ENCODE results near the gene UNK.
"Not testable (repeated sequence)": the region's sequence is repeated elsewhere in the genome, so short reads cannot be mapped to it uniquely, and the experiment has no call there.

Gene UNK

GRCh38 chr17:75754378-75755204, 30.0 kb upstream of the UNK start:
- DNase-seq: no peak

DNA sequence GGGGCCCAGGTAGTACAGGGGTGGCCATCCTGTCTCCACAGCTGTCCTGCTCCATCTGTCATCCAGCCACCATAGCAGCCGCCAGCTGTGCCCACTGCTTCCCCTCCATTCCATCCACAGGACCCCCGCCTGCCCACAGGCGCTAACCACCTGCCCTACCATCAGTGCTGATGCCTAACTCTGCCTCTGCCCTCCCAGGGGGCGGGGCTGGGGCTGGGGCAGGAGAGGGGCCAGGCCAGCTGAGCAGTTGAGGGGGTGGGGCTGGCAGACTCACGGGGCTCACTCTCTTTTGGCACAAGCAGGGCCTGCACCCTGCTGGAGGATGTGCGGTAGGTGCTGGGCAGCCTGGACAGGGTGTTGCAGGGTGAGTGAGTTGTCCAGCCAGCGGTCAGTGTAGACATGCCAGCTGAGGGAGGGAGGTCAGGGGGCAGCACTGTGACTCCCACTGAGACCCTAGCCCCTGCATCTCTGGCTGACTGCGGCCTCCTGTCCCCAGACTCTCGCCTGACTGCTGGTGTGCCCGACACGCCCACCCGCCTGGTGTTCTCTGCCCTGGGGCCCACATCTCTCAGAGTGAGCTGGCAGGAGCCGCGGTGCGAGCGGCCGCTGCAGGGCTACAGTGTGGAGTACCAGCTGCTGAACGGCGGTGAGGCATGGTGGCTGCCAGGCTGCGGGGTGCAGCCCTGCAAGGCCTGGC, 29.3 kb upstream of the UNK start:
- no peak for DNase-seq

GRCh38 chr17:75755990-75756389, 28.6 kb upstream of the UNK start:
- no peak for DNase-seq

DNA sequence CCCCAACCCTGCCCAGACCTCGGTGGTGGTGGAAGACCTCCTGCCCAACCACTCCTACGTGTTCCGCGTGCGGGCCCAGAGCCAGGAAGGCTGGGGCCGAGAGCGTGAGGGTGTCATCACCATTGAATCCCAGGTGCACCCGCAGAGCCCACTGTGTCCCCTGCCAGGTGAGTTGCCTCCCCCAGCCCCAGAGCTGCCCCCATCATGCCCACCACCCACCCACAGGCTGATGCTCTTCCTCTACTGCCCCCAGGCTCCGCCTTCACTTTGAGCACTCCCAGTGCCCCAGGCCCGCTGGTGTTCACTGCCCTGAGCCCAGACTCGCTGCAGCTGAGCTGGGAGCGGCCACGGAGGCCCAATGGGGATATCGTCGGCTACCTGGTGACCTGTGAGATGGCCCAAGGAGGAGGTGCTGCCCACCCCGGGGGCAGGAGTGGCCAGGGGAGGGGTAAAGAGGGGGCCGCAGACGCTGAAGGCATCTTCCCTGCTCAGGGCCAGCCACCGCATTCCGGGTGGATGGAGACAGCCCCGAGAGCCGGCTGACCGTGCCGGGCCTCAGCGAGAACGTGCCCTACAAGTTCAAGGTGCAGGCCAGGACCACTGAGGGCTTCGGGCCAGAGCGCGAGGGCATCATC, 28.0 kb upstream of the UNK start:
- DNase-seq: no peak

- DNase-seq: no peak
These were observed 27.4 kb upstream of the UNK start for GRCh38 chr17:75757086-75757681.

- DNase-seq: no peak
These were observed 26.3 kb upstream of the UNK start for GRCh38 chr17:75758131-75758905.

DNA sequence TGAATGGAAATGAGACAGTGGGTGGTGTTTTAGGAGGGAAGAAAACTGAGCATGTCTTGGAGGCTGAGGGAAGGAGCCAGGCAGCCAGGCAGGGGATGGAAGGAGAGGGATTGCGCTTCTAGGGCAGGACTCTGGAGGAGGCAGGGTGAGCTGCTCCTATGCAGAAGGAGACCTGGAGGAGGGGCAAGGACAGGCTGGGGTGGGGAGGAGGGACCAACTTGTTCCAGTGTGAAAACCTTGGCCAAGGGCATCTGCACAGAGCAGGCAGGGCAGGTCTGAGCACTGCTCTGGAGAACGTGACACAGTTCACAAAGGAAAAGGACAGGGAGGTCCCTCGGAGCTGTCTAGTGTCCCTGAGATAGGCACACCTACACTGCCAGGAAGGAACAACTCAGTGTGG, 25.1 kb upstream of the UNK start:
- no peak for DNase-seq

GRCh38 chr17:75759978-75760640, 24.5 kb upstream of the UNK start:
- DNase-seq: not testable (repeated sequence)

DNA sequence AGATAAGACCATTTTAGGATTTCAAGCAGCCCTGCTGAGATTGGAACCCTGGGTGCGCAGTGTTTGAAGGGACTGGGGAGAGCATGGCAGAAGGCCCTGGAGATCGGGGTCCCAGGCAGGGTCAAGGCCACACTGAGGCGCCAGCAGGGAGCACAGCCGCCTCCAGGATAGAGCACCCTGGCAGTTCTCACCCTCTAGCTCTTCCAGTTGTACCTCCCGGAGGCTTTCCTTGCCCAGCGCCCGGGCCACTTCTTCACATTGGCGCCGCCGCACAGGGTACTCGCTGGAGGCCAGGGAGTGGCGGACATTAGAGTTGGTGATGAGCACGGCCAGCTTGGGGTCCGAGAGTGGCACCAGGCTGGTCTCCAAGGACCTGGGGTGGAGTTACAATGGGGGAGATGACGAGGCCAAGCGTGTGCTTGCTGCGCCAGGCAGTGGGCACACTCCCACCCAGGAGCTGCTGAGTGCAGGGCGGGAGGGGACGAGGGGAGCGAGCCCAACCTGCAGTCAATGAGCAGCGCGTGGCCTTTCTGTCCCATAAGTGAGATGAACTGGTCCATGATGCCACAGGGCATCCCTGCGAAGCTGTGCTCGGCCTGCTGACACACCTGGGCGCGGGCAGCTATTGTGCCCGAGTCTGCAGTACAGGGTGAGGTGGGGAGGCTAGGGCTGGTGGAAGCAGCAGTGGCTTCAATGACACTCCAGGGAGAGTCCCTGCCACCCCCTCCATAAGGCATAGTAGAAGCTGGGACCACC, 21.9 kb upstream of the UNK start:
- no peak for DNase-seq

- no peak for DNase-seq
These were observed 21.4 kb upstream of the UNK start for GRCh38 chr17:75763269-75763607.

DNA sequence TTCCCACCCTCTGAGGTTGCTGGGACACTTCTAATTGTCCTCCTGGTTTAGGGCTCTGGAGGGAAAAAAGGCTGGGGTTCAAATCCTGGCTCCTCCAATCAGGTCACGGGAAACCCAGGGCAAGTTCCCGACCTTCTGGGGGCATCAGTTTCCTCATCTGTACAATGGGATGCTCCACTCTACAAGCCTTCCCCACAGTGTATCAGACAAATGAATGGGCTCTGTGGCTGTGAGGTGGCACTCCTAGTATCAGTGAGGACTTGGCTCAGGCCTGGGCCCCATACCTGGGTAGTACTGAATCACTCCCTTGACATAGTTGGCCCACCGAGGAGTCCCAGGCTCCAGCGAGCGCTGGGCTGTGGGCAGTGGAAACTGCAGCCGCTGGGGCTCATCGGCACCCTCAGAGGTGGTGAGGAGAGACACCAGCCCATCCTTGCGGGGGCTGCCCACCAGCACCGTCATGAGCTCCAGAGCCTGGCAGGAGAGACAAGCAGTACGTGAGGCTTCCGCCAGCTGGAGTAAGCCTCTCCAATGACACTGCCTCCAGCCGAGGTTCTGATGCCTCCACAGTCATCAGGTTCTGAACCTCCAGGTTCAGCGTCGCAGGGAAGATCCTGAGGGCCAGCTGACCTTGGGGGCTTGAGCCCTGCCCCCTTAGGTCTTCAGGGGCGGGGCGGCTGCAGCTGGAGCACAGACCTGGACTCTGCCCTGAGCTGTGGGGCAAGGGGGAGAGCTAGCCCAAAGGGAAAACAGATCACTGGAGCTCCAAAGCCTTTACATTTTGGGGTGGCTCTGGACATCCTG, 20.8 kb upstream of the UNK start:
- no peak for DNase-seq

DNA sequence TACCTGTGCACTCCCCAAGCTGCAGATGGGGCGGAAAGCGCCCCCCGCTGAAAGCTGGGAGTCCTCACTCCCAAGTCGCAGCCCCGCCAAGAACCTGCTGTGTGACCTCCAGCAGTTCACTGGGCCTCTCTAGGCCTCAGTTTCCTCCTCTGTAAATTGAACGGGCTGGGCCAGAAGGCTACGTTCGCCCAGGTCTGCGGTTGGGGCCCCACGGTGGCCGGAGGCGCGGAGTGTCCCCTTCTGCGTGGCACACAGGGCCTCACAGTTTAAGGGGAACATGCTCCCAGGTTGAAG, 20.2 kb upstream of the UNK start:
- DNase-seq: peak; percentile 80

- peak; percentile 85 for DNase-seq
These were observed 19.7 kb upstream of the UNK start, which contains the start of gene GALK1 for GRCh38 chr17:75764711-75765421. Gene GALK1 (minus strand): TSS chr17:75765192. CDS start chr17:75765136, 56 bp downstream.

DNA sequence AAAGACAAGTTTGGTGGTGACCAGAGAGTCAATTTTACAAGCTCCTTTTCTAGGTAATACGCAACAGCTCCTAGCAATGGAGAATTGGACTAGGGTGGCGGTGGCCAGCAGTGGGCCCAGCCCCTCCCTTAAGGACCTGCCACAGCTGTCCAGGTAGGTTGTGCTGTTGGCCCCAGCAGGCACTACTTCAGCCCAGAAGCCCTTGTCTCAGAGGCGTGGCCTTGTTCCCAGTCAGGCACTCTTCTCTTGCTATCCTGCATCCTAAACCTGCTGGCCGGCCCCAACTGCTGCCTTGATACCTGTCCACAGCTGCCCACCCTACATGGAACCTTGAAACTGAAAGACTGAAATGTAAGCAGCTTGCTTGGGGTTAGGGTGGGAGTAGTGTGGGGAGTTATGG, 18.6 kb upstream of the UNK start:
- no peak for DNase-seq

GRCh38 chr17:75767881-75768280, 16.7 kb upstream of the UNK start:
- DNase-seq: no peak

DNA sequence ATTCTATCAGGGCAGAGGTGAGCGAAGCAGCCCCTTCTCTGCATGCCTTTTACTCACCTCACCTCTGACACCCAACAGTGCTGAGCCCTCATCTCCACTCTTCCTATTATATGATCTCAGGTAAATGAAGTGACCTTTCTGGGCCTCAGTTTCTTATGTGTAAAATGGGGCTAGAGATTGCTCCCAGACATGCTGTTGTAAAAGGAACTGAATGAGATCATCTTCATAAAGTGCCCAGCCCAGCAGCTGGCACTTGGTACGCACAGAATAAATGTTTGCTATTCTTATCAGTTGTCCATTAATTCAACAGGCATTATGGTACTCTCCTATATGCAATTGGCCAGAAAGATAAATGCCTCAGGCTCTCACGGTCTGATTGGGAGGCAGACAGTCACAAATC, 15.1 kb upstream of the UNK start:
- DNase-seq: no peak

- DNase-seq: no peak
These were observed 13.0 kb upstream of the UNK start for GRCh38 chr17:75771334-75772281.

DNA sequence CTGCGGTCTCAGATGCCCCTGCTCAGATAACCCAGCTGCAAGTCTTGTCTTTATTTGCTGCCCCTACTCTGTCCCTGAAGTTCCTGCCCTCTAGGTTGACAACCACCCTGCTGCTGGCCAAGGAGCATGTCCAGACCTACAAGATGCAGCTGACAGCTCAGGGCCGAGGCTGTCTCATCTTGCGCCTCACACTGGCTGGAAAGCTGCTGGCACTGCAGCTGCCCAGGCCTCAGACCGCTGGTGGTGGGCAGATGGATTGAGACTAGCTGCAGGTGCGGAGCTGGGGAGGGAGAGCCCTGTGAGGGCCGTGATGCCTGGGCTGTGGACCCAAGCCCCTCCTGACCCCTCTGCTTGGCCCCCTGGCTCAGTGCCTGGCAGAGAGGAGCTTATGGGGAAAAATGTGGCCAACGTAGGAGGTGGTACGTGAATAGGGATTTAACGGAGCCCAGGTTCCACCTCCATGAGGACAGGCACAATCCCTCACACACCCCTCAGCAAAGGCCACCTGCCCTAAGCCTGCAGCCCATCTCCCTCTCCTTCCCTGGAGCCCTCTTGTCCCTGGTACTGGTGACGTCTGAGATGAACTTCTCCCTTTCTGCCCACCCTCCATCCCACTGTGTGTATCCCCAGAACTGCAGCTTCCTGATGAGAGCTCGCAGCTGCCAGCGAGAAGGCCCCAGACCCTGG, 11.3 kb upstream of the UNK start:
- no peak for DNase-seq
